GM19238 (cell line): ENCODE results near the gene FNBP1.

Experiments used
- DNase-seq: peaks from one replicate; pipeline ENCODE4 v3.0.0; 2011; ENCODE audit warnings: low spot score; ENCODE audit not compliant: insufficient read length

The FNBP1 gene

DNA sequence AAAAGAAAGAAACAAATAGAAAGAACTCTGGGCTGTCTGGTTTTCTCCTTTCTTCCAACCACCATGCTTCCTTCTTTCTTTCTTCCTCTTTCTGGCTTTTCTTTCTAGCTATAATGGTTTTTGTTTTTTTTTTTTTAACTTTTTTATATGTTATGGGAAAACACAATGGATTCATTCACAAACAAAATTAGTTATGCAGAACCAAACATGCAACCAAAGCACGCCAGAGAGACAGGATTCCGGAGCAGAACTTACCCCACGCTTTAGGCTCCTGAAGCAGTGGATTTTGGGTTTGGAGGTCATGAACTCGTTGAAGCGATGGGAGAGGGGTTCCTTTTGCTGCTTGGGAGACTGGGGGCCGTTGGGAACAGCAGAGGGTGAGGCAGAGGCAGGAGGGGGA lies 119.4 kb downstream of the FNBP1 start:
- no peak for DNase-seq

GRCh38 chr9:129921905-129922304 lies 121.1 kb downstream of the FNBP1 start:
- DNase-seq = no peak

DNA sequence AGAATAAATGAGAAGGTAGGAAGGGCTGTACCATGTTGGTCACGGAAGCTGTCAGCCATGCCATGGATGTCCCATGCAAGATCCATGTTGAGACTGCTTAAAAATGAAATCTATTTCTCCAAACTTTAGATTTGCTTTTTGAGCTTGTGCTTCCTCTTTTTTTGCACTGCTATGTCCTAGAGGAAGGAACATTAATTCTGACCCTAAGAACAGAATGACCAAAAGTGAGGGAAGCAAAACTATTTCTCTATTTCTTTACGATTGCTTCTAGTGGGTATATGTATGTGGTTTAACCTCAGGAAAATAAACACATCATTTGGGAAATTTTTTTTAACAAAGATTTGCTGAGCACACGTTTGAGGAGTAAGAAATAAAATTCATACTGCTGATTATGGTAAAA lies 123.1 kb downstream of the FNBP1 start:
- no peak for DNase-seq

DNA sequence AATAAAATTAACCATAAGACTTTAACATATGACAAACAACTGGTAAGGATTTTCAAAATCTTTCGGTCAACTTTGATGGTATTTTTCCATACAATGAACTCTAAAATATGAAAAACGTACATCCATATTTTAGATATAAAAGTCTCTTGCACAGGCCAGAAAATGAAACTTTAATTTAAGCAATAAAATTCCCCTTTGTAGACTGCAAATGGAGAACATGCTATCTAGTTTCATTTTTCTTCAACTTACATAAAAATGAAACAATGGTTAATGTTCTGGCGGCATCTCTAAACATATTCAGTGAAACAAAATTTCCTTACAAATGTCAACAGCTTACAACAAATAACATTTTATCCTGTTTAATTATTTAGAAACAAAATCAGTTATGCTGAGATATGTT lies 123.7 kb downstream of the FNBP1 start:
- DNase-seq = no peak

DNA sequence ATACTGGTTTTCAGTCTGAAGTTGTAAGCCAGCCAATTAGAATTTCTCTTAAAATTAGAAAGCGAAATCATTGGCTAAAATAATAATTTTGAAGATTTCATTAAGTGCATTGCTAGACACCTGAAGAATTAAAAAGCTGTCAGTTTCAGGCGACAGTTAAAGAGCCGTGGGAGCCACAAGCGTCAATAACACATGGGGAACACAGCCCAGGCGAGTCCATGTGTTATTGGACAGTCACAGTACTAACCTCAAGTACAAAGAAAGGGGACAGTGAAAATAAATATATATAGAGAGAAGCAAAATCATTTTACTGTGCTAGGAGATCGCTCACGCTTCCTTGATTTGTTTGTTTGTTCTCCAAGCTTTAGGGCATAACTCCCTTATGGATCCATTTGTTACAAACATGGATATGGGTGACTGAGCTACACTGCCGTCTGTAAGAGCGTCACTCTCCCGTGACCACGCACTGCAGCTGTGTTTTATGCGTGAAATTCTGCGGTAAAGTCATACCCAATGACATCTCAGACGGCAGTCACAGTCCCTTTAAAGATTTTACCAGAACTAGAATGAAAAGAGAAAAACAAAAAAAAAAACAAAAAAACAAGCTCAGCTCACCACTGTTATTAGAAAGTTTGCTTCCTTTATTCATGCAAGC lies 124.6 kb downstream of the FNBP1 start:
- no peak for DNase-seq

GRCh38 chr9:129916707-129917106 lies 126.3 kb downstream of the FNBP1 start:
- DNase-seq = no peak

DNA sequence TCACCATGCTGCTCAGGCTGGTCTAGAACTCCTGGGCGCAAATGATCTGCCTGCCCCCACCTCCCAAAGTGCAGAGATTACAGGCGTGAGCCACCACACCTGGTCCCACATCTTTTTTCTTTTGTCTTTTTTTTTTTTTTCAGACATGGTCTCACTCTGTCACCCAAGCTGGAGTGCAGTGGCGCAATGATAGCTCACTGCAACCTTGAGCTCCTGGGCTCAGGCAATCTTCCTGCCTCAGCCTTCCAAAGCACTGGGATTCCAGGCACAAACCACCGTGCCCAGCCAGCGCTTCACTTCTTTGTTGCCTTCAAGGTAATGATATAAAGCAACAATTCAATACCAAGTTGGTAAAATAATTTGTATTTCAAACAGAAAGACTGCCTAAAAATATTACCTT lies 128.9 kb downstream of the FNBP1 start:
- DNase-seq = no peak

DNA sequence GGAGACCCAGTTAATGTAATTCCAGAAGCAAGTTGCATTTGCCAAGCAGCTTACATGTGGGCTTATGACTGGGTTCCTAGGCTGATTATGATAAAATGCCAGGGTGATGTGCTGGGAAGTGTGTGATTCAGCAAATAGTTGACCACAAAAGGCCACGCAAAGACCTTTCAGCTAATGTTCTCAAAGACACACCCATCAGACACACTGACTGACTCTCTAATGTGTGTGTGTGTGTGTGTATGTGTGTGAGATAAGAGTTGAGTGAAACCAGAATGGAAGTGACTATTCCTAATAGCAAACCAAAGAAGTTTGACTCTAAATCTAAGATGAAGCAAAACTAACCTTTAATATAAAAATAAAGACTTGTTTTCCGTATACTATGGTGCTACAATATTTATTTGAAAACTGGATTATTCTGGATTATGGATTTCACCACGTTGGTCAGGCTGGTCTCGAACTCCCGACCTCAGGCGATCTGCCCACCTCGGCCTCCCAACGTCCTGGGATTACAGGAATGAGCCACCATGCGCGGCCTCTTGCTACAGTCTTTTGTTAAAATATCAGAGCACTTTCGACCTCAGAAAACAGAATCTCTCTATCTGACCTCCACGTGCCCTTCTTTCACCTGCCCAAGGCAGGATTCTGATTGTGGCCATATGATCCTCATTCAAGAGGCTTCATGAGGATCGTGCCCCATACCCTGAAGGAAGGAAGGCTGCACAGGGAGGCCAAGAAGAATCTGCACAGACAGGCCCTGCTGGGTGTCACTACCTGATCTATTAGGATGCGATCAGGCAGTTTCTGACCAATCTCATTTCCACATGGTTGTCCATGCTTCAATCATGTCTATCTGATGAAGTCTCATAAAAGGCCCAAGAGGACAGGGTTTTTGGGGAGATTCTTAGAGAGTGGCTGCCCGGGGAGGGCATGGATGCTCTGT lies 132.1 kb downstream of the FNBP1 start:
- DNase-seq = no peak

- DNase-seq = no peak
These were observed 133.1 kb downstream of the FNBP1 start for GRCh38 chr9:129909851-129910250.

DNA sequence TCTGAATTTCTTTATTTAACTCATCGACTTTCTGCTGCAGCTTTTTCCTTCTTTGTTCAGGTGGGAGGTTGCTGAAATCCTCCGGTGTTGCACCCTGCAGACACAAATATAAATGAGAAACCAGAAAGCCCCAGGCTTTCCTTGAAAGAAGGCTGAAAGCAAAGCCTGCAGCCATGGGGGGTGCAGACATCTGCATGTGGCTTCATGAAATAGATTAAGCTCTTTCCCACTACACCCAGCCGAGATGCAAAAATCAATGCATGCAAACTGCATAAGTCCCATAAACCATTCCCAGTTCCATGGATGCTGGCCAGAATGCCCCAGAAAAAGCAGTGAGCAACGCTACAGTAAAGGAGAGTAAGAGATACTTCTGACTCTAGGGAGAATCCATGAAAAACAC lies 134.1 kb downstream of the FNBP1 start:
- DNase-seq = no peak

GRCh38 chr9:129907201-129907600 lies 135.8 kb downstream of the FNBP1 start:
- DNase-seq = no peak

DNA sequence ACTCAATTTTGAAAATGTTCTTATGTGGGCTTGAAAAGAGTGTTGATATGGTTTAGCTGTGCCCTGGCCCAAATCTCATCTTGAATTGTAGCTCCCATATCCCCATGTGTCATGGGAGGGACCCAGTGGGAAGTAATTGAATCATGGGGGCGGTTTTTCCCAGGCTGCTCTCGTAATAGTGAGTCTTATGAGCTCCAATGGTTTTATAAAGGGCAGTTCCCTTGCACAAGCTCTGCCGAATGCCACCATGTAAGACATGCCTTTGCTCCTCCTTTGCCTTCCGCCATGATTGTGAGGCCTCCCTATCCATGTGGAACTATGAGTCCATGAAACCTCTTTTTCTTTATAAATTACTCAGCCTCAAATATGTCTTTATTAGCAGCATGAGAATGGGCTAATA lies 136.7 kb downstream of the FNBP1 start:
- DNase-seq = no peak

- no peak for DNase-seq
These were observed 138.3 kb downstream of the FNBP1 start for GRCh38 chr9:129904734-129905133.

DNA sequence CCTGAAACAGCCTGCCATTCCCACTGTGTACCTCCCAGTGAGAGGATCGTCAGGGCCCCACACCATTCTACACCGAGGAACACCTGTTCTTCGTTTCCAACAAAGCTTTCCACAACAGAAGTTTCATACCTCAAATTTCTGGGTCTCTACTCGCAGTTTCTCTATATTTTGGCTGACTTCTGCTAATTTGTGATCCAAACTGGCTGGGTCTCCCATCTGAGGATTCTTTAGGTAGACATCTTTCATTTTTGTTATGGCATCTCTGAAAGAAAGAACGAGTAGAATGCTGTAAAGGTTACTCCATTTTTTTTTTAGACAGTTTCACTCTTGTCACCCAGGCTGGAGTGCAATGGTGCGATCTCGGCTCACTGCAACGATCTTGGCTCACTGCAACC lies 140.3 kb downstream of the FNBP1 start:
- no peak for DNase-seq

DNA sequence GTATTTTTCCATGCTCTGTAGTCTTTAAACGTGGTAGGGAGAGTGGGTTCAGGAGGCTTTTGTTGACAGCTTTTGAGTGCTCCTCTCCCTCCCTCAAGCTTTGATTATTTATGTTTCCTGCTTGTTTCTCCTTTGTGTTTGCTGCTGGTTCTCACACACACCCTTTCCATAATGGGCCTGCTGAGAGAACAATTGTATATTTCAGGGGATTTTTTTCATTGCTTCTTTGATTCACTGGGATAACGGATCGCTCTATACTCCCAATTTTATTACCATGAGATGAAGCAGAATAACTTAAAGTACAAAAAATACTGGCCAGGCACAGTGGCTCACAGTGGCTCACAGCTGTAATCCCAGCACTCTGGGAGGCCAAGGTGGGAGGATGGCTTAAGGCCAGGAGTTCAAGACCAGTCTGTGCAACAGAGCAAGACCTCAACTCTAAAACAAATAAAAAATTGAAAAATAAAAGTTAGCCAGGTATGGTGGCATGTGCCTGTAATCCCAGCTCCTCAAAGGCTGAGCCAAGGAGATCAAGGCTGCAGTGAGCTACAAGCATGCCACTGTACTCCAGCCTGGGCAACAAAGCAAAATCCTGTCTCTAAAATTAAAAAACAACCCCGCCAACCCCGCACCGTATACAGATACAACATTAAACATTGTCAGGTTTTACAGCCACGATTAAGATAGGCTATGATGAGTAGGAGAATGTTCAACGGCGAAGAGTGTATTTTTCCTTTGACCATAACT lies 140.8 kb downstream of the FNBP1 start:
- no peak for DNase-seq

DNA sequence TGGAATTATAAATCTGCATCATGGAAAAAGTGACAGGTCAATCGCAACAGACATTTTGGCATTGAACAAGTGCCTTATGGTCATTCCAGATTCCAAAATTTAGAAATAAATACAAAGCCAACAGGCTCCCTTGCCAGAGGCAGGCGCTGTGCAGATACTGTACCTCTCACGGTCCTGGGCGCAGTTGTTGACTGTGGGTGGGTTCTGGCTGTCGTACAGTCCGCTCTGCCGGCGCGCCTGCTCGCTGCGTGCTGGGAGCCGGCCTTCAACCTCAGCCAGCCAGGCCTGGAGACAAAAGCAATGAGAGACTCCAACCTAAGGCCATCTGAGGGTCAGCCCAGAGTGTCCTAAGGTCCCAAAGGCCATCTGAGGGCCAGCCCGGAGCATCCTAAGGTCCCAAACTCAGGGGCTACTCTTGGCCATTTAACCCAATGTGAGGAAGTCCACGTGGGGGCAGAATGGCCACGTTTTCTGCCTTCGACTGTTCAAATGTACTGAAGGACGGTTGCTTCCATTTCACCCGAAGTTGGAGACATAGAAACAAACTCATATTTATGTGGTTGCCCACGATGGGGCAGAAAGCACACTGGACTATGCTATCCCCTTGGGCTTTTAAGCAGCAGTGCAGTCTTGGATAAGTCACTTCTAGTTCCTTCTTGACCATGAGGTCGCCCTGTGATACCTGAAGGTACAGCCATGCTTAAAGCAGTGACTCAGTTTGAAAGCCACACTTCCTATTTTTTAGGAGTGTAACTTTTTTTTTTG lies 142.5 kb downstream of the FNBP1 start:
- DNase-seq = peak; percentile 46

- no peak for DNase-seq
These were observed 143.4 kb downstream of the FNBP1 start for GRCh38 chr9:129899620-129900019.

GRCh38 chr9:129898185-129898584 lies 144.8 kb downstream of the FNBP1 start:
- no peak for DNase-seq

DNA sequence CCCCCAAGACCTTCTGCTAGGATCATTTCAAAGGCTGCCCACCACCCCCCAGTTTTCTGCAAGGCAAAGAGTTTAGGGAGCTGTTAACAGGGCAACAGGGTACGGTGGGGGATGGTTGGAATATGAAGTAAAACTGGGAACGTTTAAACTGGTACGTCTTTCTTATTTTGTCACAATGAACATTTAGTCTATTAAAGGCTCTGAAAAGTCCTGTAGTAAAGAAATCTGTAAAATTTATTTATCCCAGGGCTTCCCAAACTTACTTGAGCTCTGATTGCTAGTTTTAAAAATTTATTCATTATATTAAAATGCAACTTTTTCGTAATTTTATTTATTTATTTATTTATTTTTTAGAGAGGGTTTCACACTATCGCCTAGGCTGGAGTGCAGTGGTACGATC lies 145.7 kb downstream of the FNBP1 start:
- DNase-seq = no peak

- no peak for DNase-seq
These were observed 147.4 kb downstream of the FNBP1 start for GRCh38 chr9:129895376-129896268.
